K562 (cell line): ENCODE results near the gene SLC7A14.

Experiments
- SIN3A ChIP-seq, 2 experiments: fragments of 150-350 bp in 1 of 2; IDR thresholded peaks; 2 replicates each; pipeline ENCODE4 v1.6.1; 2011 to 2016; ENCODE audit warnings: borderline replicate concordance in 2 of 2, low read depth in 2 of 2, low read length in 2 of 2, mild to moderate bottlenecking in 2 of 2, moderate library complexity in 2 of 2; ENCODE audit not compliant: control insufficient read depth in 1 of 2
- TF ChIP-seq, protein P1 (sequence below): fragments of 250-450 bp; sonication (Bioruptor Pico); IDR thresholded peaks from 2 replicates; pipeline ENCODE4 v1.5.0; 2020; ENCODE audit warnings: mild to moderate bottlenecking, borderline replicate concordance

DNA sequence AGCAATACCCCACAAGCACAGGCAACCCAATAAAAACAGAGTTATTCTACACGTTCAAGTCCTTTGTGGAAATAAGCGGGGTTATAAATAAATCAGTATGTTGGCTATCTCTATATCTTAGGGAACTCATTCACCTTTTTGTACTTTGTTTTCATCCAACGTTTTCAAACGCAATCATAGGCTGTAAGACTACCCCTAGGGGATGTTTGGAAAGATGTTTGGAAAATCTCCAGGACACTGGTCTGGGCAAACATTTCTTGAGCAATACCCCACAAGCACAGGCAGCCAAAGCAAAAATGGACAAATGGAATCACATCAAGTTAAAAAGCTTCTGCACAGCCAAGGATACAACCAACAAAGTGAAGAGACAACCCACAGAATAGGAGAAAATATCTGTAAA is 97.1 kb downstream of the SLC7A14 start:
- TF ChIP-seq SIN3A (IDR thresholded peaks at IDR 0.05; ENCODE audit: borderline replicate concordance in 2 of 2, control insufficient read depth in 1 of 2, low read depth in 2 of 2, low read length in 2 of 2): no peak
- TF ChIP-seq, protein P1, sequence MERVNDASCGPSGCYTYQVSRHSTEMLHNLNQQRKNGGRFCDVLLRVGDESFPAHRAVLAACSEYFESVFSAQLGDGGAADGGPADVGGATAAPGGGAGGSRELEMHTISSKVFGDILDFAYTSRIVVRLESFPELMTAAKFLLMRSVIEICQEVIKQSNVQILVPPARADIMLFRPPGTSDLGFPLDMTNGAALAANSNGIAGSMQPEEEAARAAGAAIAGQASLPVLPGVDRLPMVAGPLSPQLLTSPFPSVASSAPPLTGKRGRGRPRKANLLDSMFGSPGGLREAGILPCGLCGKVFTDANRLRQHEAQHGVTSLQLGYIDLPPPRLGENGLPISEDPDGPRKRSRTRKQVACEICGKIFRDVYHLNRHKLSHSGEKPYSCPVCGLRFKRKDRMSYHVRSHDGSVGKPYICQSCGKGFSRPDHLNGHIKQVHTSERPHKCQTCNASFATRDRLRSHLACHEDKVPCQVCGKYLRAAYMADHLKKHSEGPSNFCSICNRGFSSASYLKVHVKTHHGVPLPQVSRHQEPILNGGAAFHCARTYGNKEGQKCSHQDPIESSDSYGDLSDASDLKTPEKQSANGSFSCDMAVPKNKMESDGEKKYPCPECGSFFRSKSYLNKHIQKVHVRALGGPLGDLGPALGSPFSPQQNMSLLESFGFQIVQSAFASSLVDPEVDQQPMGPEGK (CRISPR knock-in tag): no peak
